ENCODE data around the gene ACP4. TPM values are rescaled to one million over a fixed set of nuclear protein-coding genes. Genes with fewer than 3 reads are reported as not detected.
"Not testable (repeated sequence)": the region's sequence is repeated elsewhere in the genome, so short reads cannot be mapped to it uniquely, and the experiment has no call there.

ACP4 gene
- total RNA-seq, 1 donor from 2014 or later: not detected

GRCh38 chr19:50750010-50750409 lies 40.2 kb upstream of the ACP4 start:
- DNase-seq (ENCODE audit: low spot score in 2 of 2): no peak
- intact Hi-C loops (cut with DNase I): no loop called here
- Histone ChIP-seq H3K4me1 (no peaks in the 10 kb centered on the region), H3K27ac (no peak overlapping the region), H3K27me3 (no peaks in the 10 kb centered on the region), H3K9me3 (no peaks in the 10 kb centered on the region), H3K4me3 (no peak overlapping the region), H3K36me3 (no peaks in the 10 kb centered on the region)
- TF ChIP-seq CTCF (IDR thresholded peaks at IDR 0.05): no peak

GRCh38 chr19:50753879-50754278 lies 36.3 kb upstream of the ACP4 start:
- H3K36me3 ChIP-seq: no peaks in the 10 kb centered on the region
- no peak overlapping the region for H3K27ac ChIP-seq
- H3K9me3 ChIP-seq: no peaks in the 10 kb centered on the region
- TF ChIP-seq CTCF (IDR thresholded peaks at IDR 0.05): no peak
- no peaks in the 10 kb centered on the region for H3K27me3 ChIP-seq
- intact Hi-C loops (cut with DNase I): no loop called here
- no peak for DNase-seq (ENCODE audit: low spot score in 2 of 2)
- H3K4me3 ChIP-seq: no peak overlapping the region
- no peaks in the 10 kb centered on the region for H3K4me1 ChIP-seq

- intact Hi-C loops (cut with DNase I); H3K27ac ChIP-seq; H3K36me3 ChIP-seq; H3K9me3 ChIP-seq; H3K4me1 ChIP-seq; H3K27me3 ChIP-seq; DNase-seq (ENCODE audit: low spot score in 2 of 2); H3K4me3 ChIP-seq: not testable (repeated sequence)
Measured at GRCh38 chr19:50756244-50756643, 34.0 kb upstream of the ACP4 start.

- H3K27me3 ChIP-seq; H3K9me3 ChIP-seq; H3K4me1 ChIP-seq; H3K27ac ChIP-seq; DNase-seq (ENCODE audit: low spot score in 2 of 2); intact Hi-C loops (cut with DNase I); H3K4me3 ChIP-seq; H3K36me3 ChIP-seq: not testable (repeated sequence)
Measured at GRCh38 chr19:50757624-50758023, 32.6 kb upstream of the ACP4 start.

GRCh38 chr19:50759076-50759475 lies 31.1 kb upstream of the ACP4 start:
- H3K9me3 ChIP-seq; H3K27ac ChIP-seq; H3K27me3 ChIP-seq; DNase-seq (ENCODE audit: low spot score in 2 of 2); H3K4me3 ChIP-seq; H3K36me3 ChIP-seq; intact Hi-C loops (cut with DNase I); H3K4me1 ChIP-seq: not testable (repeated sequence)

GRCh38 chr19:50759886-50760285 lies 30.3 kb upstream of the ACP4 start:
- H3K4me3 ChIP-seq: no peak overlapping the region
- no peaks in the 10 kb centered on the region for H3K36me3 ChIP-seq
- H3K4me1 ChIP-seq: no peaks in the 10 kb centered on the region
- intact Hi-C loops (cut with DNase I): no loop called here
- no peaks in the 10 kb centered on the region for H3K27me3 ChIP-seq
- H3K9me3 ChIP-seq: no peaks in the 10 kb centered on the region
- TF ChIP-seq CTCF (IDR thresholded peaks at IDR 0.05): no peak
- no peak overlapping the region for H3K27ac ChIP-seq
- DNase-seq (ENCODE audit: low spot score in 2 of 2): no peak

GRCh38 chr19:50761501-50761900 lies 28.7 kb upstream of the ACP4 start:
- DNase-seq (ENCODE audit: low spot score in 2 of 2); H3K27me3 ChIP-seq; H3K27ac ChIP-seq; H3K9me3 ChIP-seq; H3K4me1 ChIP-seq; intact Hi-C loops (cut with DNase I); H3K4me3 ChIP-seq; H3K36me3 ChIP-seq: not testable (repeated sequence)

- H3K4me1 ChIP-seq; DNase-seq (ENCODE audit: low spot score in 2 of 2); H3K36me3 ChIP-seq; intact Hi-C loops (cut with DNase I); H3K27me3 ChIP-seq; H3K9me3 ChIP-seq; H3K4me3 ChIP-seq; H3K27ac ChIP-seq: not testable (repeated sequence)
Measured at GRCh38 chr19:50763521-50763920, 26.7 kb upstream of the ACP4 start.

All from ascending aorta (tissue), 2 donors.